ENCODE data around the gene SLC4A11.

SLC4A11 gene

GRCh38 chr20:3181270-3181669 is 57.7 kb downstream of the SLC4A11 start:
- no peak for DNase-seq (ENCODE audit: insufficient read length, low spot score)
- TF ChIP-seq POLR2AphosphoS5 (IDR thresholded peaks at IDR 0.05; ENCODE audit: low read depth, low read length) = no peak
- FAIRE-seq = no peak

- no peak for TF ChIP-seq SPI1 (IDR thresholded peaks at IDR 0.05; ENCODE audit: low read depth, low read length)
- no peak for TF ChIP-seq POLR2A (IDR thresholded peaks at IDR 0.05; ENCODE audit: low read depth, low read length)
- TF ChIP-seq PAX5 (IDR thresholded peaks at IDR 0.05; ENCODE audit: insufficient read depth, low read length, severe bottlenecking) = no peak
- TF ChIP-seq POLR2AphosphoS5 (IDR thresholded peaks at IDR 0.05; ENCODE audit: low read depth, low read length) = no peak
- no peak for TF ChIP-seq TAF1 (IDR thresholded peaks at IDR 0.05; ENCODE audit: low read depth, low read length)
- DNase-seq (ENCODE audit: insufficient read length, low spot score) = no peak
- no peak for FAIRE-seq
Observed at GRCh38 chr20:3180319-3180718, 58.7 kb downstream of the SLC4A11 start.

- DNase-seq (ENCODE audit: insufficient read length, low spot score) = no peak
- no peak for FAIRE-seq
- TF ChIP-seq POLR2A (IDR thresholded peaks at IDR 0.05; ENCODE audit: low read depth, low read length) (no peak), PAX5 (IDR thresholded peaks at IDR 0.05; ENCODE audit: insufficient read depth, low read length, severe bottlenecking) (no peak)
Observed at GRCh38 chr20:3177746-3178485, 61.1 kb downstream of the SLC4A11 start.
